H1 (cell line): ENCODE results near the gene BCAS3. TPM values are rescaled to one million over a fixed set of nuclear protein-coding genes. Genes with fewer than 3 reads are reported as not detected.

Source experiments
- ASH2L ChIP-seq: fragments of 200-600, 300-600 bp; sonication (generic); IDR thresholded peaks from one replicate; pipeline ENCODE4 v1.7.1; 2017; ENCODE audit warnings: low read length
- BACH1 ChIP-seq: IDR thresholded peaks from 2 replicates; pipeline ENCODE4 v1.6.1; 2012; ENCODE audit warnings: low read length, improper control_type of control experiment
- EZH2 ChIP-seq: fragments of 200-600 bp; sonication (generic); IDR thresholded peaks from 2 replicates; pipeline ENCODE4 v1.7.1; 2012; ENCODE audit warnings: low read depth, mild to moderate bottlenecking, moderate library complexity, low read length, inconsistent platforms; ENCODE audit not compliant: severe bottlenecking
- GABPA ChIP-seq: IDR thresholded peaks from 2 replicates; pipeline ENCODE4 v1.6.1; 2011; ENCODE audit warnings: mild to moderate bottlenecking, low read length, moderate library complexity, borderline replicate concordance; ENCODE audit not compliant: insufficient read depth
- HDAC6 ChIP-seq: IDR thresholded peaks from one replicate; pipeline ENCODE4 v1.7.1; 2012; ENCODE audit warnings: low read depth, mild to moderate bottlenecking, inconsistent platforms, low read length, moderate library complexity
- JUND ChIP-seq: IDR thresholded peaks from 2 replicates; pipeline ENCODE4 v1.6.1; 2011; ENCODE audit warnings: mild to moderate bottlenecking, improper control_type of control experiment, low read length
- RFX5 ChIP-seq: IDR thresholded peaks from 2 replicates; pipeline ENCODE4 v1.6.1; 2011; ENCODE audit warnings: low read depth, low read length, improper control_type of control experiment, borderline replicate concordance
- SRF ChIP-seq: IDR thresholded peaks from 2 replicates; pipeline ENCODE4 v1.6.1; 2011; ENCODE audit warnings: mild to moderate bottlenecking, low read depth, low read length, moderate library complexity
- ZNF274 ChIP-seq: IDR thresholded peaks from 2 replicates; pipeline ENCODE4 v1.7.0; 2012; ENCODE audit warnings: low read length, borderline replicate concordance; ENCODE audit errors: extremely low read depth
- polyA plus RNA-seq, 7 experiments: library from polyadenylated mRNA; depleted of rRNA in 3 of 7; stranded (reverse) in 5 of 7; unstranded in 2 of 7; fragments of >200 nt in 5 of 7; fragments of 200-250 nt in 2 of 7; gene quantifications; 1 replicate in 5 of 7; 2 replicates in 1 of 7; 4 replicates in 1 of 7; pipeline versions ENCODE4 v1.2.1 to v1.2.3, GENCODE V29; 2011 to 2013; ENCODE audit warnings: missing spikeins in 2 of 7, mixed read lengths in 2 of 7
- total RNA-seq: library from RNA; stranded (reverse); fragmentation: NEBNext Ultra II Directional; extraction: Animal tissue kit (Norgen Biotek cat#: 25700); gene quantifications from 2 replicates; pipeline ENCODE4 v1.2.1, GENCODE V29; 2021
- TF ChIP-seq, protein P1 (sequence below): IDR thresholded peaks from 2 replicates; pipeline ENCODE4 v1.6.1; 2011; ENCODE audit warnings: low read length, improper control_type of control experiment

The BCAS3 gene
- total and polyA plus RNA-seq, 2 of the 8 experiments (the other 6 are each of a cell fraction or from before 2014, with no cell fraction given) = 9.9 to 13.3 TPM

DNA sequence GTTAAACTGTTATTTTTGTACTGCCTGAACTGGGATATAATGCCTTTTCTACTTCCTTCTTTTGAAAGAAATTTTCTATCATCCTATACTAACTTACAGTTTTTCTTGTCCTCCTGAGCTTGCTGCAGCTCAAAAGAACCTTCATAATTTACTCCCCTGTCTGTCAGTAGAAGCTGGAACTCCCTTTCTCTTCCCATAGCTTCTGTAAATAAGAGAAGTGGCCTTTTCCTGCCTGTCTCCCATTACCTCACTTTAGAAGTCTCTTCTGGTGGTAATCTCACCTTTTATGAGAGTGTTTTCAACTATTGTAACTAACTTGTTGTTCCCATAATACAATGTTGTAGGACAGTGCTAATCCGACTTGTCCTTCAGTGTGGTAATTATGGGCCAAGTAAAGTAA, 475.2 kb downstream of the BCAS3 start (continued):
- TF ChIP-seq, protein P1, sequence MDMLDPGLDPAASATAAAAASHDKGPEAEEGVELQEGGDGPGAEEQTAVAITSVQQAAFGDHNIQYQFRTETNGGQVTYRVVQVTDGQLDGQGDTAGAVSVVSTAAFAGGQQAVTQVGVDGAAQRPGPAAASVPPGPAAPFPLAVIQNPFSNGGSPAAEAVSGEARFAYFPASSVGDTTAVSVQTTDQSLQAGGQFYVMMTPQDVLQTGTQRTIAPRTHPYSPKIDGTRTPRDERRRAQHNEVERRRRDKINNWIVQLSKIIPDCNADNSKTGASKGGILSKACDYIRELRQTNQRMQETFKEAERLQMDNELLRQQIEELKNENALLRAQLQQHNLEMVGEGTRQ = no peak
- TF ChIP-seq HDAC6 (no peak), BACH1 (no peak), RFX5 (no peak), ZNF274 (no peak), EZH2 (no peak), SRF (no peak), GABPA (no peak), ASH2L (no peak), JUND (no peak)
